A549 (cell line): ENCODE measurements around the gene RIMBP2. TPM values are rescaled to one million over a fixed set of nuclear protein-coding genes. Genes with fewer than 3 reads are reported as not detected.

Source experiments
- ATAC-seq, 2 experiments: fragments of 200-7000 bp in 1 of 2; fragments of >200 bp in 1 of 2; cut with Nextera tagmentation in 1 of 2; cut with Tn5 transposase in 1 of 2; 3 replicates each; pipeline versions ENCODE4 v1.8.0 to v1.9.1; 2018 to 2020; ENCODE audit warnings: mild to moderate bottlenecking in 1 of 2, moderate library complexity in 1 of 2
- CTCF ChIA-PET: fragments of 300-600 bp; sonication (Branson Sonifier 250); formaldehyde crosslinking; extraction: SDS; loops from one replicate; lab custom pipeline; 2021; ENCODE audit warnings: antibody characterized with exemption, inconsistent platforms; lab: Yijun Ruan, JAX
- POLR2A ChIA-PET: fragments of 350-600 bp; formaldehyde crosslinking; extraction: SDS; loops from one replicate; lab custom pipeline; 2021; ENCODE audit warnings: antibody characterized with exemption, inconsistent platforms; lab: Yijun Ruan, JAX
- DNase-seq, 2 experiments: peaks; one replicate each; pipeline versions ENCODE4 v3.0.0 to v3.0.0-alpha.2; 2011 to 2016; ENCODE audit warnings: low read depth in 1 of 2, low spot score in 1 of 2
- FAIRE-seq: peaks from 2 replicates; lab custom pipeline; 2011; peaks lifted over from hg19 to GRCh38; lab: Jason Lieb, UNC
- H3K27ac ChIP-seq, 2 experiments: fragments of >200 bp; sonication (Bioruptor Twin); formaldehyde crosslinking; 3 replicates each; pipeline ENCODE4 v1.5.1; 2016 to 2017
- H3K4me1 ChIP-seq: fragments of >200 bp; sonication (Bioruptor Twin); formaldehyde crosslinking; 3 replicates; pipeline ENCODE4 v1.6.1; 2016
- H3K4me2 ChIP-seq: fragments of >200 bp; sonication (Bioruptor Twin); formaldehyde crosslinking; 3 replicates; pipeline ENCODE4 v1.6.1; 2016
- H3K4me3 ChIP-seq: fragments of >200 bp; sonication (Bioruptor Twin); formaldehyde crosslinking; 3 replicates; pipeline ENCODE4 v1.5.1; 2016
- H3K9me3 ChIP-seq: fragments of >200 bp; sonication (Bioruptor Twin); formaldehyde crosslinking; 3 replicates; pipeline ENCODE4 v1.6.1; 2016
- BCL3 ChIP-seq: fragments of >200 bp; sonication (Bioruptor Twin); formaldehyde crosslinking; IDR thresholded peaks from 3 replicates; pipeline ENCODE4 v1.6.1; 2016
- BHLHE40 ChIP-seq: IDR thresholded peaks from 2 replicates; pipeline ENCODE4 v1.6.1; 2012; ENCODE audit warnings: low read depth, low read length, inconsistent platforms
- CBX2 ChIP-seq: fragments of 200-600 bp; sonication (generic); IDR thresholded peaks from 2 replicates; pipeline ENCODE4 v1.6.1; 2016; ENCODE audit warnings: low read depth, mild to moderate bottlenecking, borderline replicate concordance
- CBX8 ChIP-seq: fragments of 200-600 bp; sonication (generic); IDR thresholded peaks from 2 replicates; pipeline ENCODE4 v1.6.1; 2016
- CEBPB ChIP-seq, 2 experiments: fragments of >200 bp in 1 of 2; sonication (Bioruptor Twin) in 1 of 2; formaldehyde crosslinking in 1 of 2; IDR thresholded peaks; 2 replicates each; pipeline ENCODE4 v1.6.1; 2012 to 2016
- EHF ChIP-seq: fragments of 250-450 bp; sonication (Bioruptor Pico); IDR thresholded peaks from 2 replicates; pipeline ENCODE4 v1.5.0; 2020; ENCODE audit warnings: mild to moderate bottlenecking
- EP300 ChIP-seq, 2 experiments: fragments of >200 bp; sonication (Bioruptor Twin); formaldehyde crosslinking; IDR thresholded peaks; 2 replicates in 1 of 2; 3 replicates in 1 of 2; pipeline ENCODE4 v1.6.1; 2016 to 2017
- ESRRA ChIP-seq: fragments of 150-350 bp; IDR thresholded peaks from 2 replicates; pipeline ENCODE4 v1.6.1; 2014; ENCODE audit warnings: mild to moderate bottlenecking, low read length, borderline replicate concordance
- FOSL2 ChIP-seq, 2 experiments: fragments of 450-650 bp in 1 of 2; fragments of >200 bp in 1 of 2; sonication (Bioruptor Twin) in 1 of 2; formaldehyde crosslinking; IDR thresholded peaks; 2 replicates each; pipeline versions ENCODE4 v1.5.0 to v1.6.1; 2016 to 2020; ENCODE audit warnings: mild to moderate bottlenecking in 1 of 2, moderate library complexity in 1 of 2
- FOXS1 ChIP-seq: fragments of 250-450 bp; sonication (Bioruptor Pico); IDR thresholded peaks from 2 replicates; pipeline ENCODE4 v1.5.0; 2020; ENCODE audit warnings: mild to moderate bottlenecking, moderate library complexity
- GATA3 ChIP-seq: IDR thresholded peaks from 2 replicates; pipeline ENCODE4 v1.6.1; 2012; ENCODE audit warnings: borderline replicate concordance
- HES2 ChIP-seq: fragments of >200 bp; sonication (Bioruptor Twin); formaldehyde crosslinking; IDR thresholded peaks from 2 replicates; pipeline ENCODE4 v1.6.1; 2016
- HEYL ChIP-seq: fragments of 250-450 bp; sonication (Bioruptor Pico); IDR thresholded peaks from 2 replicates; pipeline ENCODE4 v1.8.0; 2021; ENCODE audit warnings: mild to moderate bottlenecking, moderate library complexity
- HOXB13 ChIP-seq: fragments of 250-450 bp; sonication (Bioruptor Pico); IDR thresholded peaks from 2 replicates; pipeline ENCODE4 v1.5.0; 2020; ENCODE audit warnings: low read depth, mild to moderate bottlenecking, moderate library complexity
- HOXB5 ChIP-seq: fragments of 250-450 bp; sonication (Bioruptor Pico); IDR thresholded peaks from 2 replicates; pipeline ENCODE4 v1.5.0; 2020; ENCODE audit warnings: mild to moderate bottlenecking, moderate library complexity
- JUNB ChIP-seq: fragments of >200 bp; sonication (Bioruptor Twin); formaldehyde crosslinking; IDR thresholded peaks from 2 replicates; pipeline ENCODE4 v1.6.1; 2016
- KDM1A ChIP-seq: fragments of 200-600 bp; sonication (generic); IDR thresholded peaks from 2 replicates; pipeline ENCODE4 v1.6.1; 2016; ENCODE audit warnings: low read depth, mild to moderate bottlenecking
- NR3C1 ChIP-seq: fragments of >200 bp; sonication (Bioruptor Twin); formaldehyde crosslinking; IDR thresholded peaks from 3 replicates; pipeline ENCODE4 v1.6.1; 2017
- POLR2AphosphoS2 ChIP-seq: conservative IDR thresholded peaks from 2 replicates; pipeline ENCODE4 v1.6.1; 2012; ENCODE audit warnings: low read length, improper control_type of control experiment, inconsistent platforms
- RAD21 ChIP-seq, 2 experiments: fragments of >200 bp in 1 of 2; sonication (Bioruptor Twin) in 1 of 2; formaldehyde crosslinking in 1 of 2; IDR thresholded peaks in 1 of 2; conservative IDR thresholded peaks in 1 of 2; 2 replicates in 1 of 2; 3 replicates in 1 of 2; pipeline ENCODE4 v1.6.1; 2012 to 2018; ENCODE audit warnings: inconsistent platforms in 1 of 2
- RCOR1 ChIP-seq: fragments of 150-350 bp; IDR thresholded peaks from 2 replicates; pipeline ENCODE4 v1.6.1; 2014; ENCODE audit warnings: antibody characterized with exemption, low read length, low read depth
- SREBF2 ChIP-seq: fragments of 450-650 bp; IDR thresholded peaks from 2 replicates; pipeline ENCODE4 v1.6.1; 2014; ENCODE audit warnings: mild to moderate bottlenecking, moderate library complexity
- ZNF302 ChIP-seq: fragments of 250-450 bp; sonication (Bioruptor Pico); IDR thresholded peaks from 2 replicates; pipeline ENCODE4 v1.9.0; 2021; ENCODE audit warnings: inconsistent platforms, mild to moderate bottlenecking, moderate library complexity
- WGBS: methylation state at CpG from one replicate; pipeline ENCODE4 v1.1.6; 2017; ENCODE audit errors: missing lambda C conversion rate; 5-methylcytosine and 5-hydroxymethylcytosine counted together
- polyA plus RNA-seq, 4 experiments: library from polyadenylated mRNA; depleted of rRNA in 3 of 4; stranded (reverse); fragments of >200 nt; fragmentation: RNase III in 1 of 4; extraction: RNeasy Plus Mini Kit Qiagen cat#74134 plus additional on column Dnase treatment in 1 of 4; gene quantifications; 2 replicates in 3 of 4; 3 replicates in 1 of 4; pipeline ENCODE4 v1.2.3, GENCODE V29; 2011 to 2017
- TF ChIP-seq, protein P1 (sequence below): fragments of 450-650 bp; IDR thresholded peaks from 2 replicates; pipeline ENCODE4 v1.6.1; 2014; ENCODE audit warnings: antibody characterized with exemption
- TF ChIP-seq, protein P2 (sequence below): IDR thresholded peaks from 2 replicates; pipeline ENCODE4 v1.6.1; 2012

Gene RIMBP2
- polyA plus RNA-seq, 2 of the 4 experiments (the other 2 are of a cell fraction), result not detected

- Histone ChIP-seq H3K4me1 (no peaks in the 10 kb centered on the region), H3K4me3 (no peak overlapping the region), H3K27ac (no peak overlapping the region), H3K9me3 (no peaks in the 10 kb centered on the region), H3K4me2 (no peak overlapping the region)
- CTCF ChIA-PET, result no interaction called here
- no peak for DNase-seq
- FAIRE-seq, result no peak
- ATAC-seq, result no peak
- POLR2A ChIA-PET, result no interaction called here
- TF ChIP-seq RAD21 (conservative IDR thresholded peaks at IDR 0.05 in 1 of 2, IDR thresholded peaks at IDR 0.05 in 1 of 2), result no peak
- TF ChIP-seq, protein P1, sequence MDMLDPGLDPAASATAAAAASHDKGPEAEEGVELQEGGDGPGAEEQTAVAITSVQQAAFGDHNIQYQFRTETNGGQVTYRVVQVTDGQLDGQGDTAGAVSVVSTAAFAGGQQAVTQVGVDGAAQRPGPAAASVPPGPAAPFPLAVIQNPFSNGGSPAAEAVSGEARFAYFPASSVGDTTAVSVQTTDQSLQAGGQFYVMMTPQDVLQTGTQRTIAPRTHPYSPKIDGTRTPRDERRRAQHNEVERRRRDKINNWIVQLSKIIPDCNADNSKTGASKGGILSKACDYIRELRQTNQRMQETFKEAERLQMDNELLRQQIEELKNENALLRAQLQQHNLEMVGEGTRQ, result no peak
- TF ChIP-seq, protein P2, sequence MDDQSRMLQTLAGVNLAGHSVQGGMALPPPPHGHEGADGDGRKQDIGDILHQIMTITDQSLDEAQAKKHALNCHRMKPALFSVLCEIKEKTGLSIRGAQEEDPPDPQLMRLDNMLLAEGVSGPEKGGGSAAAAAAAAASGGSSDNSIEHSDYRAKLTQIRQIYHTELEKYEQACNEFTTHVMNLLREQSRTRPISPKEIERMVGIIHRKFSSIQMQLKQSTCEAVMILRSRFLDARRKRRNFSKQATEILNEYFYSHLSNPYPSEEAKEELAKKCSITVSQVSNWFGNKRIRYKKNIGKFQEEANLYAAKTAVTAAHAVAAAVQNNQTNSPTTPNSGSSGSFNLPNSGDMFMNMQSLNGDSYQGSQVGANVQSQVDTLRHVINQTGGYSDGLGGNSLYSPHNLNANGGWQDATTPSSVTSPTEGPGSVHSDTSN, result no peak
- no peak for TF ChIP-seq HES2
- 19% methylated on average over 11 of the region's 11 CpGs for WGBS
Observed at GRCh38 chr12:130572553-130572952, 143.5 kb downstream of the RIMBP2 start.

DNA sequence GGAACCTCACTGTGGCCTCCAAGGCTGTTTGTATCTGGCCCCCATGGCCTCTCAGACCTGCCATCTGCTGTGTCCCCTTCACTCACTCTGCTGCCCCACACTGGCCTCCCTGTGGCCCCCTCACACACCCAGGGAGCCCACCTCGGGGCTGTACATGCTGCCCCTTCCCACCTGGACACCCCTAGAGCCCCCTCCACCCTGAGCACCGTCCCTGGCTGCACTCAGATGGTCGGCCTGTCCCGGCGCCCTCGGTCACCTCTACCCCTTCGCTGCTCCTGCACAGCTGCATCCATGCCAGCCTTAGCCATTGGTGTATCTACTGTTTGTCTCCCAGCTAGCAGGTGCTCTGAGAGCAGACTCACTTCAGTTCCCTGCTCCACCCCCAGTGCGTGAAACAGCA, 144.4 kb downstream of the RIMBP2 start:
- Histone ChIP-seq H3K4me3 (no peak overlapping the region), H3K4me2 (no peak overlapping the region), H3K4me1 (no peaks in the 10 kb centered on the region), H3K9me3 (no peaks in the 10 kb centered on the region), H3K27ac (no peak overlapping the region)
- TF ChIP-seq FOSL2 (IDR thresholded peaks at IDR 0.05), result no peak
- no peak for TF ChIP-seq FOSL2 (CRISPR knock-in tag; IDR thresholded peaks at IDR 0.05)
- TF ChIP-seq SREBF2, result no peak
- TF ChIP-seq EHF (CRISPR knock-in tag), result no peak
- TF ChIP-seq JUNB, result no peak
- TF ChIP-seq, protein P1, result no peak
- no peak for TF ChIP-seq CBX2
- TF ChIP-seq POLR2AphosphoS2, result no peak
- no peak for TF ChIP-seq CBX8
- TF ChIP-seq GATA3, result no peak
- TF ChIP-seq BHLHE40, result no peak
- TF ChIP-seq EP300 (IDR thresholded peaks at IDR 0.05), result no peak
- no peak for TF ChIP-seq HOXB5 (CRISPR knock-in tag)
- no peak for TF ChIP-seq ESRRA
- TF ChIP-seq CEBPB (IDR thresholded peaks at IDR 0.05), result no peak
- TF ChIP-seq RCOR1, result no peak
- no peak for TF ChIP-seq NR3C1
- ChIA-PET POLR2A (no interaction called here), CTCF (interaction anchor here (0.7 kb wide), 1 partner anchor 12 kb away, joined by 3 read pairs; no protein-coding TSS in a partner anchor)
- FAIRE-seq (no peak), ATAC-seq (no peak; a peak in 1 of 6 replicates), DNase-seq (no peak)
- 41% methylated on average over 8 of the region's 8 CpGs for whole genome bisulfite sequencing

- Histone ChIP-seq H3K4me2 (no peak overlapping the region), H3K4me3 (no peak overlapping the region), H3K9me3 (peaks cover 4% of the 10 kb centered on the region; the same call in 1 of the 3 replicates), H3K27ac (no peak overlapping the region), H3K4me1 (no peaks in the 10 kb centered on the region)
- ChIA-PET POLR2A (no interaction called here), CTCF (interaction anchor here (0.7 kb wide), 1 partner anchor 11 kb away, joined by 3 read pairs; no protein-coding TSS in a partner anchor)
- ATAC-seq (peak in 1 of 2 experiments; percentile 56; a peak in 3 of 6 replicates), DNase-seq (no peak), FAIRE-seq (no peak)
- no peak for TF ChIP-seq HOXB13 (CRISPR knock-in tag)
- no peak for TF ChIP-seq SREBF2
- no peak for TF ChIP-seq BCL3
- TF ChIP-seq FOXS1, result no peak
- TF ChIP-seq HEYL (CRISPR knock-in tag), result no peak
- TF ChIP-seq KDM1A, result no peak
- TF ChIP-seq ZNF302 (CRISPR knock-in tag), result no peak
- WGBS, result 38% methylated on average over 6 of the region's 6 CpGs
Observed at GRCh38 chr12:130571089-130571488, 145.0 kb downstream of the RIMBP2 start.
